ENCODE results near the gene NELL2.

The NELL2 gene

GRCh38 chr12:44852483-44852882 lies 23.6 kb downstream of the NELL2 start:
- TF ChIP-seq SIN3A (IDR thresholded peaks at IDR 0.05; ENCODE audit: borderline replicate concordance, insufficient read depth, low read length) (no peak), FOXP2 (optimal IDR thresholded peaks at IDR 0.05; ENCODE audit: borderline replicate concordance, extremely low read depth, extremely low read length, insufficient read depth) (no peak), REST (IDR thresholded peaks at IDR 0.05; ENCODE audit: insufficient read depth in 1 of 2, low read depth in 2 of 2, low read length in 2 of 2) (no peak), POLR2AphosphoS5 (IDR thresholded peaks at IDR 0.05; ENCODE audit: low read depth, low read length) (no peak), TAF1 (IDR thresholded peaks at IDR 0.05; ENCODE audit: borderline replicate concordance, insufficient read depth, low read length) (no peak)

GRCh38 chr12:44851586-44851985 lies 24.5 kb downstream of the NELL2 start:
- TF ChIP-seq FOXP2 (optimal IDR thresholded peaks at IDR 0.05; ENCODE audit: borderline replicate concordance, extremely low read depth, extremely low read length, insufficient read depth) (no peak), REST (IDR thresholded peaks at IDR 0.05; ENCODE audit: insufficient read depth in 1 of 2, low read depth in 2 of 2, low read length in 2 of 2) (no peak), POLR2AphosphoS5 (IDR thresholded peaks at IDR 0.05; ENCODE audit: low read depth, low read length) (no peak), SIN3A (IDR thresholded peaks at IDR 0.05; ENCODE audit: borderline replicate concordance, insufficient read depth, low read length) (no peak), TAF1 (IDR thresholded peaks at IDR 0.05; ENCODE audit: borderline replicate concordance, insufficient read depth, low read length) (no peak)

- TF ChIP-seq SIN3A (IDR thresholded peaks at IDR 0.05; ENCODE audit: borderline replicate concordance, insufficient read depth, low read length) (no peak), POLR2AphosphoS5 (IDR thresholded peaks at IDR 0.05; ENCODE audit: low read depth, low read length) (no peak), TAF1 (IDR thresholded peaks at IDR 0.05; ENCODE audit: borderline replicate concordance, insufficient read depth, low read length) (no peak)
Observed at GRCh38 chr12:44848703-44849085, 27.4 kb downstream of the NELL2 start.

GRCh38 chr12:44847888-44848702 lies 28.0 kb downstream of the NELL2 start:
- no peak for TF ChIP-seq POLR2AphosphoS5 (IDR thresholded peaks at IDR 0.05; ENCODE audit: low read depth, low read length)
- no peak for TF ChIP-seq REST (IDR thresholded peaks at IDR 0.05; ENCODE audit: insufficient read depth in 1 of 2, low read depth in 2 of 2, low read length in 2 of 2)
- TF ChIP-seq SIN3A (IDR thresholded peaks at IDR 0.05; ENCODE audit: borderline replicate concordance, insufficient read depth, low read length), result no peak

- no peak for TF ChIP-seq FOXP2 (optimal IDR thresholded peaks at IDR 0.05; ENCODE audit: borderline replicate concordance, extremely low read depth, extremely low read length, insufficient read depth)
- no peak for TF ChIP-seq TAF1 (IDR thresholded peaks at IDR 0.05; ENCODE audit: borderline replicate concordance, insufficient read depth, low read length)
- no peak for TF ChIP-seq REST (IDR thresholded peaks at IDR 0.05; ENCODE audit: insufficient read depth in 1 of 2, low read depth in 2 of 2, low read length in 2 of 2)
- TF ChIP-seq POLR2AphosphoS5 (IDR thresholded peaks at IDR 0.05; ENCODE audit: low read depth, low read length), result no peak
- no peak for TF ChIP-seq SIN3A (IDR thresholded peaks at IDR 0.05; ENCODE audit: borderline replicate concordance, insufficient read depth, low read length)
Observed at GRCh38 chr12:44847403-44847802, 28.7 kb downstream of the NELL2 start.

Data from PFSK-1 (cell line).